ENCODE data around the gene MAP9. TPM values are rescaled to one million over a fixed set of nuclear protein-coding genes. Genes with fewer than 3 reads are reported as not detected.

Gene MAP9
- total and polyA plus RNA-seq, 2 donors (not counting 1 experiment from before 2014, with no cell fraction given): 4.5 to 16.3 TPM

GRCh38 chr4:155304375-155304774 is 72.4 kb downstream of the MAP9 start:
- no peak overlapping the region for H3K27ac Mint-ChIP-seq
- Histone ChIP-seq H3K4me2 (replicated peaks; ENCODE audit: low read depth, low read length, poor library complexity, severe bottlenecking) (no peak overlapping the region), H3K4me1 (ENCODE audit: control insufficient read depth in 2 of 2, insufficient read depth in 2 of 2, low read length in 2 of 2) (no peaks in the 10 kb centered on the region), H2AFZ (ENCODE audit: insufficient read depth, low read depth, low read length, poor library complexity, severe bottlenecking) (no peak overlapping the region), H3K9me3 (ENCODE audit: control extremely low read depth in 1 of 3, control insufficient read depth in 2 of 3, insufficient read depth in 1 of 3, low read length in 2 of 3) (peaks cover 0 to 4% (median 0%) of the 10 kb centered on the region in 3 donors), H3K36me3 (replicated peaks in 1 of 2; ENCODE audit: control extremely low read depth in 1 of 2, control insufficient read depth in 1 of 2, extremely low read depth in 1 of 2, insufficient read depth in 2 of 2, low read length in 1 of 2) (no peaks in the 10 kb centered on the region), H3K27me3 (replicated peaks in 1 of 4; ENCODE audit: control extremely low read depth in 1 of 4, control insufficient read depth in 3 of 4, insufficient read depth in 4 of 4, low read length in 3 of 4) (no peaks in the 10 kb centered on the region), H3K4me3 (ENCODE audit: control extremely low read depth in 1 of 5, extremely low read depth in 1 of 5, insufficient read depth in 1 of 5, low read depth in 2 of 5, low read length in 4 of 5) (no peak overlapping the region), H4K20me1 (ENCODE audit: control insufficient read depth, insufficient read depth, low read length, poor library complexity, severe bottlenecking) (no peaks in the 10 kb centered on the region), H3K27ac (ENCODE audit: low read length in 2 of 2) (no peak overlapping the region), H3K79me2 (ENCODE audit: control insufficient read depth, insufficient read depth, low read length) (no peaks in the 10 kb centered on the region), H3K9ac (ENCODE audit: low read length) (no peak overlapping the region)
- no peak overlapping the region for H3K4me3 Mint-ChIP-seq
- CTCF ChIA-PET: no interaction called here
- ATAC-seq (ENCODE audit: low read depth) (no peak), DNase-seq (no peak)
- WGBS (ENCODE audit: insufficient coverage): 67% methylated on average over 1 of the region's 2 CpGs
- POLR2A ChIA-PET: no interaction called here
- intact Hi-C loops (cut with micrococcal nuclease): no loop called here
- H3K27me3 Mint-ChIP-seq: no peaks in the 10 kb centered on the region
- peaks cover 4% of the 10 kb centered on the region for H3K9me3 Mint-ChIP-seq (ENCODE audit: insufficient read depth)
- no peaks in the 10 kb centered on the region for H3K4me1 Mint-ChIP-seq
- TF ChIP-seq CTCF (IDR thresholded peaks at IDR 0.05) (no peak), EZH2 (IDR thresholded peaks at IDR 0.05; ENCODE audit: borderline replicate concordance, insufficient read depth, low read depth, low read length, poor library complexity, severe bottlenecking) (no peak)

GRCh38 chr4:155299103-155299502 is 77.7 kb downstream of the MAP9 start:
- intact Hi-C loops (cut with micrococcal nuclease): no loop called here

More at GRCh38 chr4:155299103-155299502, 77.7 kb downstream of the MAP9 start:
- no CpG with 5 or more reads among the region's 2 CpGs for WGBS (ENCODE audit: insufficient coverage)
- H2AFZ ChIP-seq (ENCODE audit: insufficient read depth, low read depth, low read length, poor library complexity, severe bottlenecking): no peak overlapping the region
- H3K79me2 ChIP-seq (ENCODE audit: control insufficient read depth, insufficient read depth, low read length): no peaks in the 10 kb centered on the region
- Mint-ChIP-seq H3K27ac (no peak overlapping the region), H3K9me3 (ENCODE audit: insufficient read depth) (peaks cover 12% of the 10 kb centered on the region), H3K4me1 (no peaks in the 10 kb centered on the region), H3K4me3 (no peak overlapping the region), H3K27me3 (no peaks in the 10 kb centered on the region)
- no peak overlapping the region for H3K4me2 ChIP-seq (replicated peaks; ENCODE audit: low read depth, low read length, poor library complexity, severe bottlenecking)
- CTCF ChIA-PET: no interaction called here
- ATAC-seq (ENCODE audit: low read depth) (no peak), DNase-seq (no peak)
- H3K4me3 ChIP-seq (ENCODE audit: control extremely low read depth in 1 of 5, extremely low read depth in 1 of 5, insufficient read depth in 1 of 5, low read depth in 2 of 5, low read length in 4 of 5): no peak overlapping the region
- no peak overlapping the region for H3K27ac ChIP-seq (ENCODE audit: low read length in 2 of 2)
- no peaks in the 10 kb centered on the region for H3K4me1 ChIP-seq (ENCODE audit: control insufficient read depth in 2 of 2, insufficient read depth in 2 of 2, low read length in 2 of 2)
- H3K9me3 ChIP-seq (ENCODE audit: control extremely low read depth in 1 of 3, control insufficient read depth in 2 of 3, insufficient read depth in 1 of 3, low read length in 2 of 3): peaks cover 0 to 8% (median 7%) of the 10 kb centered on the region in 3 donors
- no peaks in the 10 kb centered on the region for H4K20me1 ChIP-seq (ENCODE audit: control insufficient read depth, insufficient read depth, low read length, poor library complexity, severe bottlenecking)
- no peaks in the 10 kb centered on the region for H3K36me3 ChIP-seq (replicated peaks in 1 of 2; ENCODE audit: control extremely low read depth in 1 of 2, control insufficient read depth in 1 of 2, extremely low read depth in 1 of 2, insufficient read depth in 2 of 2, low read length in 1 of 2)
- H3K9ac ChIP-seq (ENCODE audit: low read length): no peak overlapping the region
- TF ChIP-seq EZH2 (IDR thresholded peaks at IDR 0.05; ENCODE audit: borderline replicate concordance, insufficient read depth, low read depth, low read length, poor library complexity, severe bottlenecking) (no peak), CTCF (IDR thresholded peaks at IDR 0.05) (no peak)
- POLR2A ChIA-PET: no interaction called here
- H3K27me3 ChIP-seq (replicated peaks in 1 of 4; ENCODE audit: control extremely low read depth in 1 of 4, control insufficient read depth in 3 of 4, insufficient read depth in 4 of 4, low read length in 3 of 4): no peaks in the 10 kb centered on the region

Small RNA genes within 50 kb of the gene (small RNA-seq; reads per million reads assigned to genes)
- gene AC097467.4 (ENCODE audit: insufficient read length, low read depth, low replicate concordance) (not detected), gene YWHAEP4 (ENCODE audit: insufficient read length, low read depth, low replicate concordance) (not detected)

Other genes with a start within 250 kb of the MAP9 start
- not detected in 2 replicates for gene NPY2R, start 168.3 kb downstream of the MAP9 start, total RNA-seq
- not detected in 2 replicates for gene NPY2R, start 168.3 kb downstream of the MAP9 start, polyA plus RNA-seq

Data from B cell (primary cell).